Large intestine (tissue), 3 donors: ENCODE measurements around the gene NPRL2. TPM values are rescaled to one million over a fixed set of nuclear protein-coding genes. Genes with fewer than 3 reads are reported as not detected.

ENCODE experiments used
- DNase-seq, 2 donors: peaks; one replicate each; pipeline versions ENCODE4 v3.0.0 to v3.0.0-alpha.2; 2013
- H3K27ac ChIP-seq: one replicate; pipeline ENCODE4 v1.5.1; 2013; ENCODE audit warnings: low read length
- H3K27me3 ChIP-seq: 2 replicates; pipeline ENCODE4 v1.6.1; 2013; ENCODE audit warnings: low read length; ENCODE audit not compliant: control insufficient read depth, insufficient read depth
- H3K36me3 ChIP-seq: 2 replicates; pipeline ENCODE4 v1.6.1; 2013; ENCODE audit warnings: low read length; ENCODE audit not compliant: control insufficient read depth, insufficient read depth
- H3K4me1 ChIP-seq: one replicate; pipeline ENCODE4 v1.6.1; 2013; ENCODE audit warnings: low read length; ENCODE audit not compliant: control insufficient read depth, insufficient read depth
- H3K4me3 ChIP-seq: one replicate; pipeline ENCODE4 v1.5.1; 2013; ENCODE audit warnings: low read length
- H3K9me3 ChIP-seq: one replicate; pipeline ENCODE4 v1.6.1; 2013; ENCODE audit warnings: mild to moderate bottlenecking, low read depth, low read length, moderate library complexity; ENCODE audit not compliant: control insufficient read depth
- WGBS: methylation state at CpG from one replicate; pipeline ENCODE4 v1.1.5; 2013; ENCODE audit warnings: low lambda C conversion rate; ENCODE audit not compliant: insufficient coverage; 5-methylcytosine and 5-hydroxymethylcytosine counted together
- polyA plus RNA-seq: library from polyadenylated mRNA; unstranded; fragments of 120-200 nt; gene quantifications from one replicate; pipeline ENCODE4 v1.2.1, GENCODE V29; 2013

The NPRL2 gene
- polyA plus RNA-seq, 1 donor = 20.7 TPM

DNA sequence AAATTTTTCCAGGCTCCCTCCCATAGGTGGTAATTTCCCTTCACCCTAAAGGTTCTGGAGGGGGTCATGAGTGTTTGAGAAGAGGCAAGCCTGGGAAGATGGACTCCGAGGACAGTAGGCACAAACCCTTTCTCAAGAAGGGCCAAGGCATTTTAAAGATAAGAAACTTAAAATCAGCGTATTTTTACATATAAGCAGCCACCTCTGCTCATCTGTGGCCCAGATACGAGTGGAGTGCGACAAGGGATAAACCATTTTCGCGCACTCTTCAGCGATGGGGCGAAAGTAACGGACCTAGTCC, 10.5 kb downstream of the NPRL2 start:
- H3K36me3 ChIP-seq = no peaks in the 10 kb centered on the region
- peaks cover 20% of the 10 kb centered on the region for H3K27me3 ChIP-seq
- no peak for DNase-seq
- no peak overlapping the region for H3K27ac ChIP-seq
- peaks cover 6% of the 10 kb centered on the region for H3K9me3 ChIP-seq
- whole genome bisulfite sequencing = no CpG with 5 or more reads among the region's 9 CpGs
- H3K4me1 ChIP-seq = peaks cover 23% of the 10 kb centered on the region
- H3K4me3 ChIP-seq = peak overlapping the region; percentile 27

DNA sequence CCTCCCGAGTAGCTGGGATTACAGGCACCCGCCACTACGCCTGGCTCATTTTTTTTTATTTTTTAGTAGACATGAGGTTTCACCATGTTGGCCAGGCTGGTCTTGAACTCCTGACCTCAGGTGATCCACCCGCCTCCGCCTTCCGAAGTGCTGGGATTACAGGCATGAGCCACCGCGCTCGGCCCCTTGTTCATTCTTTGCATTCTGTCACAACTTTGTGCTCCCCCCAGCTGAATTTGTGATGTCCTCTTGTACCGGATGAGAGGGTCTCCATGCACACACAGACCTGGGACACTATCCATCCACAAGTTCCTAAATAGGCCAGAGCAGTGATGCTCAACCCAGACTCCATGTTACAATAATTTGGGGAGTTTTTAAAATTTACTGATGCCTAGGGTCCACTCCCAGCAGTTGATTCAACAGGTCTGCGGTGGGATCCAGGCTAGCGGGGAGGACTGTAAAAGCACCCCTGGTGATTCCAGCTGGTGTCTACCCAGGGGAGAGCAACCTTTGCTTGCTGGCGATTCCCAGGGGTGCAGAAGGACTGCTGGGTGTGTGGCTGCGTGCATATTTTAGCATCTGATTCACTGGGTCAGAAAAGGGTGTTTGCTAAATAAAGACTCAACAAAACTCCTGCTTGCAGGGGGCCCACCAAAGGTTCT, 11.0 kb downstream of the NPRL2 start:
- H3K27ac ChIP-seq = no peak overlapping the region
- H3K9me3 ChIP-seq = peaks cover 6% of the 10 kb centered on the region
- H3K4me3 ChIP-seq = peak overlapping the region; percentile 27
- peaks cover 20% of the 10 kb centered on the region for H3K27me3 ChIP-seq
- DNase-seq = no peak
- WGBS = 100% methylated on average over 3 of the region's 14 CpGs
- peaks cover 22% of the 10 kb centered on the region for H3K4me1 ChIP-seq
- no peaks in the 10 kb centered on the region for H3K36me3 ChIP-seq

DNA sequence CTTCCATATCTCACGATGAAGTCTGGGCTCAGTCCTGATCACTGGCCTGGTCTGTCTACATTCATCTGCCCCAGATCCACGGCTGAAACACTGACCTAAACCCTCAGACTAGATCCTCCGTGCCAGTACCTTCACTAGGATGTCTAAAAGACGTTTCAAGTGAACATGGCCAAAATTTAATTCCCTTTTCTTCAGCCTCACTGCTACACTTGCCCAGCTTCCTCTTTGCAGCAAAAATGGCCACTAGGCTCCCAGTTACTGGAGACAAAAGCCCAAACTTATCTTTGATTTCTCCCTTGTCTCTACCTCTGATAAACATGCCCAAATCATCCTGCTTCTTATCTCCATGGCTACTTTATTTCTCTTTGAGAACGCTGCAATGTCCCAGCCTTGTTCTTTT, 11.6 kb downstream of the NPRL2 start:
- H3K27ac ChIP-seq = peak overlapping the region; percentile 26
- no peaks in the 10 kb centered on the region for H3K36me3 ChIP-seq
- H3K4me1 ChIP-seq = peaks cover 28% of the 10 kb centered on the region
- DNase-seq = no peak
- H3K27me3 ChIP-seq = peaks cover 20% of the 10 kb centered on the region
- H3K9me3 ChIP-seq = peaks cover 6% of the 10 kb centered on the region
- no CpG with 5 or more reads among the region's 5 CpGs for WGBS
- no peak overlapping the region for H3K4me3 ChIP-seq

DNA sequence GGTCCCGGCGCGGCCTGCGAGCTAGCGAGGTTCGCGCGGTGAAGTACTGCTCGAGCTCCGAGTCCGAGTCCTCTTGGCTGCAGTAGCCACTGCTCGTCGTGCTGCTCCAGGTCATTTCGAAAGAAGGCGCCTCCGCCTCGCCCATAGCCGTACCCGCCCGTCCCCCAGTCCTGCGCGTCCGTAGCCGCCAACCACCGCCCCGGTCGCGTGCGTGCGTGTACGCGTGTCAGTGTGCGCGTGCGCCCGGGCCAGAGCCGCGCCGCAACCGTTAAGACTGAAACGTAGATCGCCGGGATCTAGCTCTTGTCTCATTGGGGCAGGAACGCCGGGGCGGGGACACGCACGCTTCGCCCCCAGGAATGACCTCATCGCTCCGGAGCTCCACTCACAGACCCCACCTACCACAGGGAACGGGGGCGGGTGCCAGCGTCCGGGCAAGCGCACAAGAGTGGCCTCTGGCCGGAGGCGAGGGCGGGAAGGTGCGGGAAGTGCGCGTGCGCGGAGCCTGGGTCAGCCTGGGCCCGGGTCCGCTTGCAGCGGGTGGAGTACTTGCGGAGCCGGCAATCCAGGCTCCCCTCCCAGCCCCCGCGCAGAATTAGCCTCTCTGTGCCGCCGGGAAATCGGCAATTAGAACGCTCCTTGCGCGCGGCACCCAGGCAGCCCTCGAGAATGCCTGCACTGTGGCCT, 13.3 kb downstream of the NPRL2 start:
- Histone ChIP-seq H3K9me3 (peaks cover 6% of the 10 kb centered on the region), H3K27ac (peak overlapping the region; percentile 93), H3K27me3 (peaks cover 20% of the 10 kb centered on the region), H3K4me1 (peaks cover 30% of the 10 kb centered on the region), H3K4me3 (peak overlapping the region; percentile 68), H3K36me3 (no peaks in the 10 kb centered on the region)
- WGBS = no CpG with 5 or more reads among the region's 79 CpGs
- peak; percentile 99 to 100 for DNase-seq

DNA sequence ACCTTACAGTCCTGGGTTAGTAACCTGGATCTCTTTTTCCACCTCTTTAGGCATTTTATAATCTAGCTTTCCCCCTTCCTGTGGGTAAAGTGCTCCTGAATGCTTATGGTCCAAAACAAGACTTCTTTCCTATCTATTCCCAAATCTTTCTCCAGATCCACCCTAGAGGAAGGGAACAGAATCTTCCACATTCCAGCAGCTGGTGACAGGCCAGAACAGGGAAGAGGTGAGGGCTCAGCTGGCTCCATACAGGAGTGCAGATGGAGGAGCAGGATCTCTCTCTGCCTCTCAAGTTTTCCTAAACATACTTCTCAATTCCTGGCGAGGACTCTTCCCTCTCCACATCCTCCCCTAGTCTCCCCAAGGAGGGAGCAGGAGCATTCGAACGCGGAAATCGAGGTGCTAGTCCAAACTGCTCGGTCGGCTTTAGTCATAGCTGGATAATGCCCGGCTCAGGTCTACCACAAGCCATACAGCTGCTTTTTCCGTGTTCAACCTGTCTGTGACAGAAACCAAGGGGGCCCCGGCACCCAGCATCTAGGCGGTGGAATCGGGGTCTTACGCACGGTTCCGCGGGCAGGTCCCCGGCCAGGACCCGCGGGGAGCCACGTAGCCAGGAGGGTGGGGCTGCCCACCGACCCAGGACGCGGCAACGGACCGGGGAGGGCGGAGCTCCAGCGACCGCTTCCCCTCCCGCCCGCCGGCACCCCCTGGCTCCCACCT, 14.0 kb downstream of the NPRL2 start:
- no peak for DNase-seq
- Histone ChIP-seq H3K36me3 (peaks cover 7% of the 10 kb centered on the region), H3K27ac (peak overlapping the region; percentile 93), H3K27me3 (peaks cover 18% of the 10 kb centered on the region), H3K9me3 (peaks cover 6% of the 10 kb centered on the region), H3K4me3 (peak overlapping the region; percentile 68), H3K4me1 (peaks cover 30% of the 10 kb centered on the region)
- no CpG with 5 or more reads among the region's 31 CpGs for WGBS

DNA sequence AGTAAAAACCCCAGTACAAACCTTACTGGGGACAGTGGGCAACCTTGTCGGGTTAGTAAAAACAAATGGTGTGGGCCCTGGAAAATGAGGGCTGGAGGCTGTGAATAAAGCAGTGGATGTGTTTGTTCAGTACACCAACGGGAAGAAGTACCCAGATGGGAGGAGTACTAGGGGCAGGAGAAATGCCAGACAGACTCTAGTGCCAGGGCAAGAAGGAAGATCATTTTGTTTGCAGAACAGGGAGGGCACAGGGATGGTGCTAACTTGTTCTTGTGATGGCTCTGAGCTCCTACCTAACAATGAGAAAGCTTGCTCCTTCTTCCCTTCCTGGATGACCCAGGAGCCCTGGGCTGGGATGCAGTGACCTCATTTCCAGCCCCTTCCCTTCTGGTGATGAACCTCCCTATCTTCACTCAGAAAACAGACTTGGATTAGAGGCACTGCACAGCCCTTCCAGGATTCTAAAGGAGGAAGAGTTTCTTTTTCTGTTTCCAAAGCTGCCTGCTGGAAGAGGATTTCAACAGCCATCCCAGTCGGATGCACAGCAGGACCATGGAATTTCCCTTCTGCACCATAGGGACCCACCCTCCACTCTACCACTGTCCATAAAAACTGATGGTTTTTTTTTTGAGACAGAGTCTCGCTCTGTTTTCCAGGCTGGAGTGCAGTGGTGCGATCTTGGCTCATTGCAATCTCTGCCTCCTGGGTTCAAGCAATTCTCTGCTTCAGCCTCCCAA, 16.1 kb downstream of the NPRL2 start:
- Histone ChIP-seq H3K9me3 (peaks cover 3% of the 10 kb centered on the region), H3K36me3 (peaks cover 28% of the 10 kb centered on the region), H3K4me1 (peaks cover 27% of the 10 kb centered on the region), H3K27ac (peak overlapping the region; percentile 14), H3K27me3 (no peaks in the 10 kb centered on the region), H3K4me3 (no peak overlapping the region)
- no peak for DNase-seq
- 33% methylated on average over 1 of the region's 5 CpGs for WGBS

DNA sequence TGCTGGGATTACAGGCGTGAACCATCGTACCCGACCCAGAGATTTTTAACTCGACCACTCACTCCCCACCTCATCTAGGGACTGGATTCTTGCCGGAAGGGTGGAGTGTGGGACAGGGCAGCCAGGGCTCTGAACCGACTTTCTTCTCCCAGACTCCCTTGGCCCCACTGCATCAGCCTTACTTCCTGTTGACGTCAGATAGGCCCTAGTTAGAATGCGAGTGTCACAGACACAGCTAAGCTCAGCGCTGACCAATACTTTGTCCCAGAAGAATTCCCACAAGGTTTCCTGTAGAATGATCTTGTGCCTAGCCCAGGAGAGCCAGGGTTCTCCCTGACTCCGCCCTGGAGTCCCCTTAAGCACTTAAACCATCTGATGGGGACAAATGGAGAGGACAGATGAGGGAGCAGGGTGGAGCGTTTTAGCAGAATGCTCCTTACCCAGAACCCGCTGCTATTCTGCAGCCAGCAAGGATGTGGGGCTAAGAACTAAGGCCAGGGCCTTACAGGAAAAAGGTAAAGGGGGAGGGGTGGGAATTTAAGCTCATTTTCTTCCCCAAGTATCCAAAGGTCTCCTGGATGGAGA, 16.7 kb downstream of the NPRL2 start:
- peaks cover 3% of the 10 kb centered on the region for H3K9me3 ChIP-seq
- H3K36me3 ChIP-seq = peaks cover 32% of the 10 kb centered on the region
- 93% methylated on average over 3 of the region's 12 CpGs for WGBS
- H3K4me3 ChIP-seq = no peak overlapping the region
- no peak for DNase-seq
- peak overlapping the region; percentile 14 for H3K27ac ChIP-seq
- no peaks in the 10 kb centered on the region for H3K27me3 ChIP-seq
- peaks cover 27% of the 10 kb centered on the region for H3K4me1 ChIP-seq

DNA sequence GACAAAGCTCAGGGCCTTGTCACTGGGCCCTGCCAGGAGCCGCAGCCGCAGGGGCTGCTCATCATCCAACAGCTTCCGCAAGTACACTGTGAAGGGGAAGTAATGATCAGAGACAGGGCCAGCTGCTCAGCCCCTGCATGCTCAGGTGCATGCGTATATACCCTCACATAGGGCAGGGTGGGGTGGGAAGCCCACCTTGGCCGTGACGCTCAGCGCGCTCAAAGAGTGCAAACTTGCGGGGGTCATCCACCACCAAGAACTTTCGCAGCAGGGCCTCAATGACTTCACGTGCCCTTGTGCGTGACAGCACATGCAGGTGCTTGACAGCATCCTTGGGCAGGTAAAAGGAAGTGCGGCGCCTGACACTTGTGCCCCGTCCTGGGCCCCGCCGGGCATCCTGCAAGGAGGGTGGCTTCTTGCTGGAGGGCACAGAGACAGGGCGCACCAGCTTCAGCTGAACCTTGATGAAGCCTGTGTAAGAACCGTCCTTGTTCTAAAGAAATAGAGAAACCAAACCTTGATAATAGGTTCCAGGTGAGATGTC, 19.1 kb downstream of the NPRL2 start:
- no peak overlapping the region for H3K4me3 ChIP-seq
- peaks cover 32% of the 10 kb centered on the region for H3K36me3 ChIP-seq
- H3K9me3 ChIP-seq = no peaks in the 10 kb centered on the region
- peaks cover 32% of the 10 kb centered on the region for H3K4me1 ChIP-seq
- no CpG with 5 or more reads among the region's 19 CpGs for WGBS
- H3K27me3 ChIP-seq = no peaks in the 10 kb centered on the region
- no peak for DNase-seq
- H3K27ac ChIP-seq = no peak overlapping the region

DNA sequence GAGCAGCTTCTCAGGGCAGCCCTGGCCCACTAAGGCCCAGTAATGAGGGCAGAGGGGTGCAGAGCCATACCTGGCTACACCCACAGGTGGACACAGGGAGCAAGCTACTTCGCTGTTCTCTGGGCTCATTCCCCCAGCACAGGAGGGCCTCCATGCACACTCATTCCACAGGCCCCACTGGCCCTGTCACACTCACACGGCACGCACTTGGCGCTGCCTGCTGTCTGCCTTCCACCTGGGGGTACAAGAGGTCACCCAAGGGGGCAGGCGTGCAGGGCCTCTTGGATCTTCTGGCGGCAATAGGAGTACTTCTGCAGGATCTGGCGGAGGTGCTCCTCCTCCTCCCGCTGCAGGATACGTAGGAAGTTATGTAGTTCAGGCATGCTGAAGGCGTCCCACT, 20.2 kb downstream of the NPRL2 start:
- Histone ChIP-seq H3K27me3 (no peaks in the 10 kb centered on the region), H3K36me3 (peaks cover 42% of the 10 kb centered on the region), H3K9me3 (no peaks in the 10 kb centered on the region), H3K4me3 (no peak overlapping the region), H3K27ac (no peak overlapping the region), H3K4me1 (peaks cover 21% of the 10 kb centered on the region)
- no peak for DNase-seq
- WGBS = no CpG with 5 or more reads among the region's 10 CpGs
